Osteocyte (in vitro differentiated cells): ENCODE data around the gene EIF3I. TPM values are rescaled to one million over a fixed set of nuclear protein-coding genes. Genes with fewer than 3 reads are reported as not detected.

ENCODE experiments used
- DNase-seq: peaks from one replicate; pipeline ENCODE4 v3.0.0; 2021; ENCODE audit warnings: mixed read lengths; ENCODE audit not compliant: unreplicated experiment; ENCODE audit errors: extremely low spot score
- H3K27ac Mint-ChIP-seq: one replicate; pipeline ENCODE4 v1.8.0; 2021; ENCODE audit warnings: mild to moderate bottlenecking, mixed read lengths; ENCODE audit not compliant: unreplicated experiment
- H3K27me3 Mint-ChIP-seq: one replicate; pipeline ENCODE4 v1.8.0; 2021; ENCODE audit warnings: mixed read lengths; ENCODE audit not compliant: unreplicated experiment
- H3K36me3 Mint-ChIP-seq: one replicate; pipeline ENCODE4 v1.8.0; 2021; ENCODE audit warnings: mixed read lengths; ENCODE audit not compliant: unreplicated experiment
- H3K4me1 Mint-ChIP-seq: one replicate; pipeline ENCODE4 v1.8.0; 2021; ENCODE audit warnings: mixed read lengths; ENCODE audit not compliant: unreplicated experiment
- H3K4me3 Mint-ChIP-seq: one replicate; pipeline ENCODE4 v1.8.0; 2021; ENCODE audit warnings: mild to moderate bottlenecking, moderate library complexity, mixed read lengths; ENCODE audit not compliant: unreplicated experiment
- H3K9me3 Mint-ChIP-seq: one replicate; pipeline ENCODE4 v1.8.0; 2021; ENCODE audit warnings: mixed read lengths; ENCODE audit not compliant: unreplicated experiment
- CTCF ChIP-seq: fragments of 200-600 bp; sonication (generic); IDR thresholded peaks from 2 replicates; pipeline ENCODE4 v1.5.0; 2021; ENCODE audit warnings: antibody characterized with exemption, mild to moderate bottlenecking, moderate library complexity
- total RNA-seq: library from RNA; stranded (reverse); gene quantifications from 2 replicates; pipeline ENCODE4 v1.2.1, GENCODE V29; 2021

The EIF3I gene
- total RNA-seq, 1 donor from 2014 or later, result 163 TPM

DNA sequence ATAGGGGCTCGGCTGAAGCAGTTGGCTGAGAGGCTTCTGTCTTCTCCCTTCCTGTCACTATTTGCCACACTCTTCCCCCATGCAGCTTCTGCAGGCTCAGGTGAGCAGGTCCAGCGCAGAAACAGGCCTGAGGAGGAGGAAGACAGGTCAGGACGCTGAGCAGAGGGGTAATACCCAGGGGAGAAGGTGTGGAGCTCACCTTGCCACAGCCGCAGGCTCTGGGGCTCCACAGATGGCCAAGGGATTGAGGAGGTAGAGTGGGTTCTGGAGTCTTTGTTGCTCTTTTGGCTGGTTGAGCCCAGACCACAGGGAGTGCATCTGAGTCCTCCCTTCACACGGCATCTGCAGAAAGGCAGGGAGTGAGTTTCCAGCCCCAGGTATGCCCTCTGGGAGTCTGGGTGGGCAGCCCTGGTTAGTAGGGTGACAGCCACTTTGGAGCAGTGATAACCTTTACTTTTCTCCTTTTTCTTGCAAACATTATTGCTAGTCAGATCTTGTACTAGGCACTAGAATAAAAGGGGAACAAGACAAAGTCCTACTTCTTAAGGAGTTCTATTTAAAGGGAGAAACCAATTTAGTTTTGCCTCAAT lies 9.7 kb downstream of the EIF3I start:
- no peak overlapping the region for H3K4me3 Mint-ChIP-seq
- no peaks in the 10 kb centered on the region for H3K9me3 Mint-ChIP-seq
- no peak for DNase-seq
- no peaks in the 10 kb centered on the region for H3K27me3 Mint-ChIP-seq
- H3K27ac Mint-ChIP-seq, result no peak overlapping the region
- H3K4me1 Mint-ChIP-seq, result peaks cover 10% of the 10 kb centered on the region
- H3K36me3 Mint-ChIP-seq, result peaks cover 24% of the 10 kb centered on the region
- TF ChIP-seq CTCF, result no peak

GRCh38 chr1:32232558-32233304 lies 10.5 kb downstream of the EIF3I start:
- H3K4me1 Mint-ChIP-seq, result peaks cover 10% of the 10 kb centered on the region
- no peak for TF ChIP-seq CTCF
- DNase-seq, result no peak
- H3K27ac Mint-ChIP-seq, result no peak overlapping the region
- H3K27me3 Mint-ChIP-seq, result no peaks in the 10 kb centered on the region
- H3K4me3 Mint-ChIP-seq, result no peak overlapping the region
- no peaks in the 10 kb centered on the region for H3K9me3 Mint-ChIP-seq
- H3K36me3 Mint-ChIP-seq, result peaks cover 19% of the 10 kb centered on the region

GRCh38 chr1:32234792-32235191 lies 12.6 kb downstream of the EIF3I start:
- Mint-ChIP-seq H3K36me3 (peaks cover 7% of the 10 kb centered on the region), H3K4me3 (no peak overlapping the region), H3K27me3 (no peaks in the 10 kb centered on the region), H3K9me3 (no peaks in the 10 kb centered on the region), H3K4me1 (peaks cover 10% of the 10 kb centered on the region), H3K27ac (no peak overlapping the region)
- no peak for TF ChIP-seq CTCF
- no peak for DNase-seq

DNA sequence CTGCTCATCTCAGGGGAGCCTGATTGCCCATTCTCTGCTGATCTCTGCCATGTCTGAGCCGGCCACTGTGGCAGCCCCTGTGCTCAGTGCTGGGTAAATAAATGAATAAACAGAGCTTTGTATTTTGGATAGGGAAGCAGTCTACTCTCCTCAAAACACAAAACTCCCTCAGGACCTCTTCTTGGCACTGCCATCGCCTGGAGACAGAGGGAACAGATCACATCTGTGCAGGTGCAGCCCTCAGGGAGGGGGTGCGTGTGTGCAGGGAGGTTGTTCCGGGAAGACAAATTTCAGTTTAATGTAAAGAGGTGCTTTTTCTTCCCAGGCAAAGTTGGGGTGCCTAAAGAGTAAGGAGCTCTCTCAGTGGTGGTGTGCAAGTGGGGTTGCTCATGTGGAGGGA lies 17.1 kb downstream of the EIF3I start:
- Mint-ChIP-seq H3K4me3 (peak overlapping the region; percentile 88), H3K9me3 (no peaks in the 10 kb centered on the region), H3K4me1 (peaks cover 31% of the 10 kb centered on the region), H3K36me3 (no peaks in the 10 kb centered on the region), H3K27me3 (no peaks in the 10 kb centered on the region), H3K27ac (no peak overlapping the region)
- DNase-seq, result no peak
- TF ChIP-seq CTCF, result no peak

- no peak for DNase-seq
- Mint-ChIP-seq H3K36me3 (no peaks in the 10 kb centered on the region), H3K4me3 (peak overlapping the region; percentile 88), H3K27me3 (no peaks in the 10 kb centered on the region), H3K27ac (no peak overlapping the region), H3K9me3 (no peaks in the 10 kb centered on the region), H3K4me1 (peaks cover 31% of the 10 kb centered on the region)
- no peak for TF ChIP-seq CTCF
Measured at GRCh38 chr1:32239790-32240139, 17.6 kb downstream of the EIF3I start.
